ENCODE results near the gene DPP6. TPM values are rescaled to one million over a fixed set of nuclear protein-coding genes. Genes with fewer than 3 reads are reported as not detected.
A peak's percentile ranks its signal among the peaks of the same experiment; 100 is the strongest.
"Not testable (repeated sequence)": the region's sequence is repeated elsewhere in the genome, so short reads cannot be mapped to it uniquely, and the experiment has no call there.

DPP6 gene
- total and polyA plus RNA-seq, 4 experiments from 2014 or later = not detected

GRCh38 chr7:154120825-154121224, 68.6 kb downstream of the DPP6 start:
- H3K27ac ChIP-seq (ENCODE audit: low read depth, low read length); CTCF ChIA-PET (ENCODE audit: partially characterized antibody); H3K4me1 Mint-ChIP-seq; H3K4me3 Mint-ChIP-seq; H3K36me3 Mint-ChIP-seq; POLR2A ChIA-PET (ENCODE audit: partially characterized antibody); H3K27ac Mint-ChIP-seq; DNase-seq; H3K9me3 ChIP-seq (ENCODE audit: control insufficient read depth in 1 of 2, low read length in 2 of 2); H3K4me3 ChIP-seq (ENCODE audit: low read length in 2 of 2); intact Hi-C loops (cut with micrococcal nuclease); H3K9me3 Mint-ChIP-seq; H3K36me3 ChIP-seq (ENCODE audit: insufficient read depth, low read length); H3K4me1 ChIP-seq (ENCODE audit: insufficient read depth, low read length); H3K27me3 Mint-ChIP-seq; H3K27me3 ChIP-seq (ENCODE audit: insufficient read depth, low read length): not testable (repeated sequence)

GRCh38 chr7:154122720-154123119, 70.5 kb downstream of the DPP6 start:
- POLR2A ChIA-PET (ENCODE audit: partially characterized antibody); H3K4me1 ChIP-seq (ENCODE audit: insufficient read depth, low read length); H3K27ac Mint-ChIP-seq; CTCF ChIA-PET (ENCODE audit: partially characterized antibody); H3K4me3 Mint-ChIP-seq; H3K4me1 Mint-ChIP-seq; H3K27me3 ChIP-seq (ENCODE audit: insufficient read depth, low read length); H3K27me3 Mint-ChIP-seq; H3K4me3 ChIP-seq (ENCODE audit: low read length in 2 of 2); H3K36me3 ChIP-seq (ENCODE audit: insufficient read depth, low read length); H3K9me3 ChIP-seq (ENCODE audit: control insufficient read depth in 1 of 2, low read length in 2 of 2); H3K9me3 Mint-ChIP-seq; intact Hi-C loops (cut with micrococcal nuclease); H3K27ac ChIP-seq (ENCODE audit: low read depth, low read length); H3K36me3 Mint-ChIP-seq; DNase-seq: not testable (repeated sequence)

- DNase-seq; H3K27ac Mint-ChIP-seq; H3K27me3 Mint-ChIP-seq; H3K9me3 ChIP-seq (ENCODE audit: control insufficient read depth in 1 of 2, low read length in 2 of 2); H3K36me3 ChIP-seq (ENCODE audit: insufficient read depth, low read length); H3K27me3 ChIP-seq (ENCODE audit: insufficient read depth, low read length); H3K36me3 Mint-ChIP-seq; CTCF ChIA-PET (ENCODE audit: partially characterized antibody); H3K4me1 ChIP-seq (ENCODE audit: insufficient read depth, low read length); H3K4me3 ChIP-seq (ENCODE audit: low read length in 2 of 2); H3K27ac ChIP-seq (ENCODE audit: low read depth, low read length); H3K4me1 Mint-ChIP-seq; POLR2A ChIA-PET (ENCODE audit: partially characterized antibody); H3K9me3 Mint-ChIP-seq; intact Hi-C loops (cut with micrococcal nuclease); H3K4me3 Mint-ChIP-seq: not testable (repeated sequence)
Observed at GRCh38 chr7:154123397-154123796, 71.2 kb downstream of the DPP6 start.

- H3K9me3 ChIP-seq (ENCODE audit: control insufficient read depth in 1 of 2, low read length in 2 of 2); DNase-seq; H3K4me1 Mint-ChIP-seq; CTCF ChIA-PET (ENCODE audit: partially characterized antibody); H3K36me3 ChIP-seq (ENCODE audit: insufficient read depth, low read length); H3K27me3 Mint-ChIP-seq; H3K4me3 Mint-ChIP-seq; H3K4me1 ChIP-seq (ENCODE audit: insufficient read depth, low read length); H3K36me3 Mint-ChIP-seq; H3K27ac ChIP-seq (ENCODE audit: low read depth, low read length); H3K27ac Mint-ChIP-seq; intact Hi-C loops (cut with micrococcal nuclease); H3K27me3 ChIP-seq (ENCODE audit: insufficient read depth, low read length); H3K4me3 ChIP-seq (ENCODE audit: low read length in 2 of 2); POLR2A ChIA-PET (ENCODE audit: partially characterized antibody): not testable (repeated sequence)
- H3K9me3 Mint-ChIP-seq = peaks cover 0 to 12% (median 3%) of the 10 kb centered on the region in 8 donors
Observed at GRCh38 chr7:154129142-154129541, 76.9 kb downstream of the DPP6 start.

- H3K4me1 ChIP-seq (ENCODE audit: insufficient read depth, low read length); H3K36me3 ChIP-seq (ENCODE audit: insufficient read depth, low read length); POLR2A ChIA-PET (ENCODE audit: partially characterized antibody); H3K4me1 Mint-ChIP-seq; H3K27me3 ChIP-seq (ENCODE audit: insufficient read depth, low read length); H3K4me3 Mint-ChIP-seq; intact Hi-C loops (cut with micrococcal nuclease); DNase-seq; H3K36me3 Mint-ChIP-seq; H3K9me3 ChIP-seq (ENCODE audit: control insufficient read depth in 1 of 2, low read length in 2 of 2); H3K27ac ChIP-seq (ENCODE audit: low read depth, low read length); H3K27ac Mint-ChIP-seq; CTCF ChIA-PET (ENCODE audit: partially characterized antibody); H3K27me3 Mint-ChIP-seq; H3K4me3 ChIP-seq (ENCODE audit: low read length in 2 of 2): not testable (repeated sequence)
- H3K9me3 Mint-ChIP-seq = peaks cover 0 to 19% (median 12%) of the 10 kb centered on the region in 8 donors
Observed at GRCh38 chr7:154132617-154133016, 80.4 kb downstream of the DPP6 start.

- H3K27ac ChIP-seq (ENCODE audit: low read depth, low read length); H3K4me3 ChIP-seq (ENCODE audit: low read length in 2 of 2); H3K27me3 ChIP-seq (ENCODE audit: insufficient read depth, low read length); H3K27me3 Mint-ChIP-seq; H3K9me3 ChIP-seq (ENCODE audit: control insufficient read depth in 1 of 2, low read length in 2 of 2); DNase-seq; H3K4me1 ChIP-seq (ENCODE audit: insufficient read depth, low read length); H3K27ac Mint-ChIP-seq; H3K4me3 Mint-ChIP-seq; intact Hi-C loops (cut with micrococcal nuclease); H3K4me1 Mint-ChIP-seq; POLR2A ChIA-PET (ENCODE audit: partially characterized antibody); CTCF ChIA-PET (ENCODE audit: partially characterized antibody); H3K36me3 ChIP-seq (ENCODE audit: insufficient read depth, low read length); H3K36me3 Mint-ChIP-seq: not testable (repeated sequence)
- peaks cover 0 to 19% (median 13%) of the 10 kb centered on the region in 8 donors for H3K9me3 Mint-ChIP-seq
Observed at GRCh38 chr7:154133703-154134277, 81.6 kb downstream of the DPP6 start.

- intact Hi-C loops (cut with micrococcal nuclease); H3K4me3 Mint-ChIP-seq; H3K27ac ChIP-seq (ENCODE audit: low read depth, low read length); POLR2A ChIA-PET (ENCODE audit: partially characterized antibody); H3K9me3 ChIP-seq (ENCODE audit: control insufficient read depth in 1 of 2, low read length in 2 of 2); H3K27ac Mint-ChIP-seq; H3K4me3 ChIP-seq (ENCODE audit: low read length in 2 of 2); H3K27me3 Mint-ChIP-seq; H3K36me3 Mint-ChIP-seq; H3K36me3 ChIP-seq (ENCODE audit: insufficient read depth, low read length); H3K4me1 ChIP-seq (ENCODE audit: insufficient read depth, low read length); H3K27me3 ChIP-seq (ENCODE audit: insufficient read depth, low read length); DNase-seq; H3K4me1 Mint-ChIP-seq; CTCF ChIA-PET (ENCODE audit: partially characterized antibody): not testable (repeated sequence)
- peaks cover 0 to 19% (median 13%) of the 10 kb centered on the region in 8 donors for H3K9me3 Mint-ChIP-seq
Observed at GRCh38 chr7:154134698-154135097, 82.5 kb downstream of the DPP6 start.

GRCh38 chr7:154135646-154136045, 83.4 kb downstream of the DPP6 start:
- POLR2A ChIA-PET (ENCODE audit: partially characterized antibody); H3K27ac ChIP-seq (ENCODE audit: low read depth, low read length); intact Hi-C loops (cut with micrococcal nuclease); H3K4me1 Mint-ChIP-seq; H3K4me3 ChIP-seq (ENCODE audit: low read length in 2 of 2); H3K27me3 Mint-ChIP-seq; DNase-seq; H3K9me3 ChIP-seq (ENCODE audit: control insufficient read depth in 1 of 2, low read length in 2 of 2); H3K36me3 Mint-ChIP-seq; CTCF ChIA-PET (ENCODE audit: partially characterized antibody); H3K27me3 ChIP-seq (ENCODE audit: insufficient read depth, low read length); H3K4me1 ChIP-seq (ENCODE audit: insufficient read depth, low read length); H3K36me3 ChIP-seq (ENCODE audit: insufficient read depth, low read length); H3K4me3 Mint-ChIP-seq: not testable (repeated sequence)
- peaks cover 0 to 14% (median 12%) of the 10 kb centered on the region in 8 donors for H3K9me3 Mint-ChIP-seq
- peak overlapping the region in 2 of 7 donors; percentile 22 to 68 for H3K27ac Mint-ChIP-seq

All from CD4-positive, alpha-beta memory T cell (primary cell).